Astrocyte (in vitro differentiated cells and primary cell): ENCODE data around the gene IL9R. TPM values are rescaled to one million over a fixed set of nuclear protein-coding genes. Genes with fewer than 3 reads are reported as not detected.
"Not testable (repeated sequence)": the region's sequence is repeated elsewhere in the genome, so short reads cannot be mapped to it uniquely, and the experiment has no call there.

Source experiments
- DNase-seq: peaks from one replicate; pipeline ENCODE4 v3.0.0-alpha.2; 2010; ENCODE audit warnings: low read depth
- FAIRE-seq: peaks from 2 replicates; lab custom pipeline; 2011; peaks lifted over from hg19 to GRCh38; lab: Jason Lieb, UNC
- H2AFZ ChIP-seq: 2 replicates; pipeline ENCODE4 v1.6.0; 2012; ENCODE audit warnings: low read depth, low read length, inconsistent platforms
- H3K27ac ChIP-seq: 2 replicates; pipeline ENCODE4 v1.5.1; 2011; ENCODE audit warnings: low read depth, low read length, inconsistent platforms
- H3K27me3 ChIP-seq: 2 replicates; pipeline ENCODE4 v1.6.0; 2011; ENCODE audit warnings: low read length, inconsistent platforms; ENCODE audit not compliant: insufficient read depth
- H3K36me3 ChIP-seq: 2 replicates; pipeline ENCODE4 v1.5.1; 2011; ENCODE audit warnings: low read length, inconsistent platforms; ENCODE audit not compliant: insufficient read depth
- H3K4me1 ChIP-seq: 2 replicates; pipeline ENCODE4 v1.5.1; 2011; ENCODE audit warnings: low read length, inconsistent platforms; ENCODE audit not compliant: insufficient read depth
- H3K4me2 ChIP-seq: 2 replicates; pipeline ENCODE4 v1.6.0; 2012; ENCODE audit warnings: low read length, inconsistent platforms
- H3K4me3 ChIP-seq: 2 replicates; pipeline ENCODE4 v1.5.1; 2011; ENCODE audit warnings: low read depth, mild to moderate bottlenecking, low read length, inconsistent platforms; ENCODE audit not compliant: insufficient read depth
- H3K79me2 ChIP-seq: 2 replicates; pipeline ENCODE4 v1.6.0; 2012; ENCODE audit warnings: mild to moderate bottlenecking, low read length, inconsistent platforms; ENCODE audit not compliant: insufficient read depth
- H3K9ac ChIP-seq: 2 replicates; pipeline ENCODE4 v1.6.0; 2012; ENCODE audit warnings: mild to moderate bottlenecking, low read length, inconsistent platforms
- H3K9me3 ChIP-seq: 2 replicates; pipeline ENCODE4 v1.5.1; 2012; ENCODE audit warnings: low read depth, mild to moderate bottlenecking, low read length, inconsistent platforms; ENCODE audit not compliant: insufficient read depth
- H4K20me1 ChIP-seq: 2 replicates; pipeline ENCODE4 v1.6.0; 2012; ENCODE audit warnings: low read length, inconsistent platforms; ENCODE audit not compliant: insufficient read depth
- H3K27ac Mint-ChIP-seq: one replicate; pipeline ENCODE4 v1.8.0; 2021; ENCODE audit warnings: mild to moderate bottlenecking, mixed read lengths; ENCODE audit not compliant: unreplicated experiment
- H3K27me3 Mint-ChIP-seq: one replicate; pipeline ENCODE4 v1.8.0; 2021; ENCODE audit warnings: low read depth, mixed read lengths; ENCODE audit not compliant: unreplicated experiment
- H3K36me3 Mint-ChIP-seq: one replicate; pipeline ENCODE4 v1.8.0; 2021; ENCODE audit warnings: low read depth, mixed read lengths; ENCODE audit not compliant: unreplicated experiment
- H3K4me1 Mint-ChIP-seq: one replicate; pipeline ENCODE4 v1.8.0; 2021; ENCODE audit warnings: low read depth, mixed read lengths; ENCODE audit not compliant: unreplicated experiment
- H3K4me3 Mint-ChIP-seq: one replicate; pipeline ENCODE4 v1.8.0; 2021; ENCODE audit warnings: mild to moderate bottlenecking, moderate library complexity, mixed read lengths; ENCODE audit not compliant: unreplicated experiment
- H3K9me3 Mint-ChIP-seq: one replicate; pipeline ENCODE4 v1.8.0; 2021; ENCODE audit warnings: mild to moderate bottlenecking, mixed read lengths; ENCODE audit not compliant: unreplicated experiment
- EZH2 ChIP-seq: IDR thresholded peaks from 2 replicates; pipeline ENCODE4 v1.6.1; 2012; ENCODE audit warnings: mild to moderate bottlenecking, low read length, inconsistent platforms; ENCODE audit not compliant: insufficient read depth
- total RNA-seq: library from RNA; stranded (reverse); gene quantifications from 2 replicates; pipeline ENCODE4 v1.2.1, GENCODE V29; 2021
- TF ChIP-seq, protein P1 (sequence below): IDR thresholded peaks from 2 replicates; pipeline ENCODE4 v1.5.1; 2011; ENCODE audit warnings: low read depth, mild to moderate bottlenecking, inconsistent platforms, low read length, moderate library complexity; ENCODE audit not compliant: insufficient read depth

The IL9R gene
- total RNA-seq, 1 donor from 2014 or later = not detected

GRCh38 chrX:156008915-156009314 is 11.4 kb downstream of the IL9R start:
- TF ChIP-seq, protein P1, sequence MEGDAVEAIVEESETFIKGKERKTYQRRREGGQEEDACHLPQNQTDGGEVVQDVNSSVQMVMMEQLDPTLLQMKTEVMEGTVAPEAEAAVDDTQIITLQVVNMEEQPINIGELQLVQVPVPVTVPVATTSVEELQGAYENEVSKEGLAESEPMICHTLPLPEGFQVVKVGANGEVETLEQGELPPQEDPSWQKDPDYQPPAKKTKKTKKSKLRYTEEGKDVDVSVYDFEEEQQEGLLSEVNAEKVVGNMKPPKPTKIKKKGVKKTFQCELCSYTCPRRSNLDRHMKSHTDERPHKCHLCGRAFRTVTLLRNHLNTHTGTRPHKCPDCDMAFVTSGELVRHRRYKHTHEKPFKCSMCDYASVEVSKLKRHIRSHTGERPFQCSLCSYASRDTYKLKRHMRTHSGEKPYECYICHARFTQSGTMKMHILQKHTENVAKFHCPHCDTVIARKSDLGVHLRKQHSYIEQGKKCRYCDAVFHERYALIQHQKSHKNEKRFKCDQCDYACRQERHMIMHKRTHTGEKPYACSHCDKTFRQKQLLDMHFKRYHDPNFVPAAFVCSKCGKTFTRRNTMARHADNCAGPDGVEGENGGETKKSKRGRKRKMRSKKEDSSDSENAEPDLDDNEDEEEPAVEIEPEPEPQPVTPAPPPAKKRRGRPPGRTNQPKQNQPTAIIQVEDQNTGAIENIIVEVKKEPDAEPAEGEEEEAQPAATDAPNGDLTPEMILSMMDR = no peak
- no peak for TF ChIP-seq EZH2
- no peak overlapping the region for H3K4me3 ChIP-seq
- FAIRE-seq (peak; percentile 100), DNase-seq (no peak)
- peaks cover 4% of the 10 kb centered on the region for H3K9me3 Mint-ChIP-seq
- no peak overlapping the region for H3K27ac Mint-ChIP-seq
- H3K27me3 Mint-ChIP-seq = no peaks in the 10 kb centered on the region
- no peak overlapping the region for H3K4me3 Mint-ChIP-seq
- no peaks in the 10 kb centered on the region for H3K4me1 Mint-ChIP-seq
- H3K36me3 Mint-ChIP-seq = no peaks in the 10 kb centered on the region
- no peaks in the 10 kb centered on the region for H3K27me3 ChIP-seq
- H3K4me1 ChIP-seq = no peaks in the 10 kb centered on the region
- peaks cover 4% of the 10 kb centered on the region for H3K9me3 ChIP-seq
- H3K79me2 ChIP-seq = no peaks in the 10 kb centered on the region
- no peaks in the 10 kb centered on the region for H3K36me3 ChIP-seq
- H3K9ac ChIP-seq = no peak overlapping the region
- H3K27ac ChIP-seq = no peak overlapping the region
- H4K20me1 ChIP-seq = no peaks in the 10 kb centered on the region
- no peak overlapping the region for H3K4me2 ChIP-seq
- H2AFZ ChIP-seq = no peak overlapping the region

DNA sequence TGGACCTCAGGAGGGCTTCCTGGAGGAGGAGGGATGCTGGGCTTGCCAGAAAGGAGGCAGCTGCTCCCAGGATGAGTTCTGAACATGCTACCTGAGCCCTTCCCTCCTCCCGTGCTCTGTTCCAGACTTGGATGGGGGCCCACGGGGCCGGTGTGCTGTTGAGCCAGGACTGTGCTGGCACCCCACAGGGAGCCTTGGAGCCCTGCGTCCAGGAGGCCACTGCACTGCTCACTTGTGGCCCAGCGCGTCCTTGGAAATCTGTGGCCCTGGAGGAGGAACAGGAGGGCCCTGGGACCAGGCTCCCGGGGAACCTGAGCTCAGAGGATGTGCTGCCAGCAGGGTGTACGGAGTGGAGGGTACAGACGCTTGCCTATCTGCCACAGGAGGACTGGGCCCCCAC is 12.2 kb downstream of the IL9R start:
- not testable (repeated sequence) for H3K36me3 ChIP-seq, H3K4me3 ChIP-seq, DNase-seq, H2AFZ ChIP-seq, H3K36me3 Mint-ChIP-seq, H3K27me3 ChIP-seq, H3K27ac Mint-ChIP-seq, H3K27me3 Mint-ChIP-seq, H3K9me3 Mint-ChIP-seq, FAIRE-seq, H3K4me3 Mint-ChIP-seq, H3K27ac ChIP-seq, H3K4me1 Mint-ChIP-seq, H3K79me2 ChIP-seq, H3K4me2 ChIP-seq, H3K9ac ChIP-seq, H4K20me1 ChIP-seq, H3K9me3 ChIP-seq, H3K4me1 ChIP-seq

- H3K27me3 Mint-ChIP-seq, H3K36me3 Mint-ChIP-seq: not testable (repeated sequence)
Observed at GRCh38 chrX:156013286-156013953, 15.9 kb downstream of the IL9R start.

DNA sequence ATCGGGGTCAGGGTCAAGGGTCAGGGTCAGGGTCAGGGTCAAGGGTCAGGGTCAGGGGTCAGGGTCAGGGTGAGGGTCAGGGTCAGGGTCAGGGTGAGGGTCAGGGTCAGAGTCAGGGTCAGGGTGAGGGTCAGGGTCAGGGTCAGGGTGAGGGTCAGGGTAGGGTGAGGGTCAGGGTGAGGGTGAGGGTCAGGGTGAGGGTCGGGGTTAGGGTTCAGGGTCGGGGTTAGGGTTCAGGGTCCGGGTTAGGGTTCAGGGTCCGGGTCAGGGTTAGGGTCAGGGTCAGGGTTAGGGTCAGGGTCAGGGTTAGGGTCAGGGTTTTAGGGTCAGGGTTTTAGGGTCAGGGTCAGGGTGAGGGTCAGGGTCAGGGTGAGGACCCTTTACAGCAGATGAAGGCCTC is 22.4 kb downstream of the IL9R start:
- H3K4me2 ChIP-seq, H3K36me3 Mint-ChIP-seq, H2AFZ ChIP-seq, H3K36me3 ChIP-seq, H3K9me3 ChIP-seq, H3K4me1 ChIP-seq, H3K27ac ChIP-seq, H3K9me3 Mint-ChIP-seq, DNase-seq, H3K4me3 Mint-ChIP-seq, H3K4me3 ChIP-seq, H3K9ac ChIP-seq, H3K27me3 Mint-ChIP-seq, H3K27ac Mint-ChIP-seq, H4K20me1 ChIP-seq, FAIRE-seq, H3K27me3 ChIP-seq, H3K4me1 Mint-ChIP-seq, H3K79me2 ChIP-seq: not testable (repeated sequence)

More at GRCh38 chrX:156013286-156013953, 15.9 kb downstream of the IL9R start:
- not testable (repeated sequence) for H3K36me3 ChIP-seq, H3K4me3 Mint-ChIP-seq, H2AFZ ChIP-seq, H3K9me3 ChIP-seq, H3K27ac Mint-ChIP-seq, H3K79me2 ChIP-seq, H3K27me3 ChIP-seq, H4K20me1 ChIP-seq, H3K9me3 Mint-ChIP-seq, H3K4me1 ChIP-seq, H3K9ac ChIP-seq, H3K4me2 ChIP-seq, H3K4me3 ChIP-seq, FAIRE-seq, H3K4me1 Mint-ChIP-seq, H3K27ac ChIP-seq, DNase-seq

DNA sequence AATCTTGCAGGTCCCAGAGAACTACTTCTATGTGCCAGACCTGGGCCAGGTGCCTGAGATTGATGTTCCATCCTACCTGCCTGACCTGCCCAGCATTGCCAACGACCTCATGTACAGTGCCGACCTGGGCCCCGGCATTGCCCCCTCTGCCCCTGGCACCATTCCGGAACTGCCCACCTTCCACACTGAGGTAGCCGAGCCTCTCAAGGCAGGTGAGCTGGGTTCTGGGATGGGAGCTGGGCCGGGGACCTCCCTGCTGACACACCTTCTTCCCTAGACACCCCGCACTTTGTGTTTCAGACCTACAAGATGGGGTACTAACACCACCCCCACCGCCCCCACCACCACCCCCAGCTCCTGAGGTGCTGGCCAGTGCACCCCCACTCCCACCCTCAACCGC is 25.5 kb downstream of the IL9R start:
- H3K4me3 ChIP-seq, H4K20me1 ChIP-seq, H3K27ac Mint-ChIP-seq, FAIRE-seq, H3K36me3 Mint-ChIP-seq, H3K9ac ChIP-seq, H3K79me2 ChIP-seq, H3K36me3 ChIP-seq, H3K4me2 ChIP-seq, H3K4me1 ChIP-seq, H3K4me1 Mint-ChIP-seq, H3K4me3 Mint-ChIP-seq, H2AFZ ChIP-seq, H3K9me3 Mint-ChIP-seq, H3K27me3 ChIP-seq, H3K27me3 Mint-ChIP-seq, H3K9me3 ChIP-seq, DNase-seq, H3K27ac ChIP-seq: not testable (repeated sequence)
